ENCODE data around the gene TJAP1.

DNA sequence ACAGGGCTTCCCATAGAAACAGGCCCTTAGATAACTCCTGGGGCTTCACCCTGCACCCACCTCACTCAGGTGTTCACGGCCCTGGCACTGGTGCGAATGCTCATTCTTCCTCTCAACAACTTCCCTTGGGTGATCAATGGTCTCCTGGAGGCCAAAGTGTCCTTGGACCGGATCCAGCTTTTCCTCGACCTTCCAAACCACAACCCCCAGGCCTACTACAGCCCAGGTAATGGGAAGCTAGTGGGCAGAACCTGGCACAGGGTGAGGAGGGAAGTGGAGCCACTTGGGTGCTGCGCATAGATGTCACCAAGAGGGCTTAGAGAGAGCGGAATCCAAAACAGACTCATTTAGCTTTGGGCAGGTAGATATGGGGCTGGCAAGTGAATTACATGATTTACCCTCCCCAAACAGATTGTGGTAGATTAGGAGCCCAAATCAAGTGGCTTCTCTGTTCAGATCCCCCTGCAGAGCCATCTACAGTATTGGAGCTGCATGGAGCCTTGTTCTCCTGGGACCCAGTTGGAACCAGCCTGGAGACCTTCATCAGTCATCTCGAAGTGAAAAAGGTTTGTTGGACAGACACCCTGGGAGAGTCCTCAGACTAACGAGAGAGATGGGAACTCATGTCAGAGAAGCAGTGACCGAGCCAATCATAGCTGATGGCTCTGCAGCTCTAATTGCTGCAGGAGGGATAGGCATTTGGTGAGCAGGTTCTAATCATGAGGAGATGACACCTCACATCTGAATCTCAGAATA is 41.5 kb upstream of the TJAP1 start:
- TF ChIP-seq EZH2phosphoT487 (IDR thresholded peaks at IDR 0.05; ENCODE audit: low read depth), result no peak
- TF ChIP-seq CTCF (IDR thresholded peaks at IDR 0.05; ENCODE audit: low read depth, low read length), result no peak
